GM13977 (cell line): Measurements from ENCODE around the gene RAB10.

ENCODE experiments used
- DNase-seq: peaks from one replicate; pipeline ENCODE4 v3.0.0; 2012; ENCODE audit warnings: low spot score
- CTCF ChIP-seq: IDR thresholded peaks from 2 replicates; pipeline ENCODE4 v1.5.1; 2012; ENCODE audit warnings: mild to moderate bottlenecking, control low read depth; ENCODE audit not compliant: insufficient read depth; ENCODE audit errors: extremely low read depth, missing control alignments
- in situ Hi-C: fragments of 300-500 bp; cut with MboI; formaldehyde crosslinking; loops from one replicate; pipeline ENCODE4 v1.12.0; 2022; ENCODE audit warnings: low sequenced_read_pairs, low pct_unique_long_range_greater_than_20kb, mixed read lengths, inconsistent platforms; ENCODE audit not compliant: unreplicated experiment

RAB10 gene

DNA sequence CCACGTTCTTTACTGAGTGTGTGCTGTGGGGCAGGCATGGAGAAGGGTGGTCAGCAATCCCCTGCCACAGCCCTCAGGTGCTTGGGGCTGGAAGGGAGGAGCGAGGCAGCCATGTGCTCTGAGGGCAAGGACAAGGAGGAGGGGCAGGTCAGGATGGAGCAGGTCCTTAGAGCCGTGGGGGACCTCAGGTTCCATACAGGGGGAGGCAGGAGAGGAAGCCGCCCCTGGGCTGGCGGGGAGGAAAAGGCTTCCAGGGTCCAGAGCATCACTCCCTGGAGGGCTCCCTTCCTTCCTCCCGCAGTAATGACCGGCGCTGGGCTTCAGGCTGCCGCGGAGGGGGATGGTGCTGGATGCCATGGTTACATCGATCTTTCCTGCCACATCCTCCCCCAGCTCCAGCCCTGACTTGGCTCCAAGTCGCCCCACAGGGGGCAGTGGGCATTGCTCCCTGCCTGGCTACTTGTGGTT is 145.6 kb downstream of the RAB10 start:
- peak; percentile 30 for DNase-seq
- in situ Hi-C loops, result no loop called here
- TF ChIP-seq CTCF, result no peak

DNA sequence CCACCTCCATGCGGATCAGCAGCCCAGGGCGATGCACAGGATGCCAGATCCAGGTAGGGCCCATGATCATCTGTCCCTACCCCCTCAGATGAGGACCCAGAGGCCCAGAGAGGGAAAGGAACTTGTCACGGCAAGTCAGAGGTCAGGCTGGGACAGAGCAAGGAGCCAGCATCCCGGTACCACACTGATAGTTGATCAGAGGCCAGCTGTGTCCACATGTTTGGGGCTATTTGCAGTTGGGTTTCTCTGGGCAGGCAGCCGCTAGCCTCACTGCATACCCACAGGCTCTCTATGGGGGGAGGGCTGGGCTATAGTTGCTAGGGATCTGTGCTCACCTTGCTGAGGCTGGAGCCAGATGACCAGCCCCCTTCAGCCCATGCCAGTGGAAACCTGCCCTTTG is 148.6 kb downstream of the RAB10 start:
- TF ChIP-seq CTCF, result no peak
- peak; percentile 20 for DNase-seq
- in situ Hi-C loops, result no loop called here

GRCh38 chr2:26182887-26183630 is 149.2 kb downstream of the RAB10 start:
- peak; percentile 15 for DNase-seq
- TF ChIP-seq CTCF, result no peak
- in situ Hi-C loops, result no loop called here

DNA sequence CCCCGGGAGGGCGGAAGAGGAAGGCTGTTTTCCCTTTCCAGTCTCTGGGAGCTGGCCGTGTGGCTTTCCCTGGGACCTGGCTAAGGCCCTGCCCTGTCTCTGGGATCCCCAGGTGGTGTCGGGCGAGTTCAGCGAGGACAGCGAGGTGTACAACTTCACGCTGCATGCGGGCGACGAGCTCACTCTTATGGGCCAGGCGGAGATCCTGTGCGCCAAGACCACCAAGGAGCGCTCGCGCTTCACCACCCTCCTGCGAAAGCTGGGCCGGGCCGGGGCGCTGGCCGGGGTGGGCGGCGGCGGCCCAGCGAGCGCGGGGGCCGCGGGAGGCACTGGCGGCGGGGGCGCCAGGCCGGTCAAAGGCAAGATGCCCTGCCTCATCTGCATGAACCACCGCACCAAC is 150.2 kb downstream of the RAB10 start:
- in situ Hi-C loops, result no loop called here

GRCh38 chr2:26184555-26185303 is 150.8 kb downstream of the RAB10 start:
- DNase-seq, result peak; percentile 95
- in situ Hi-C loops, result no loop called here
- peak; percentile 90 for TF ChIP-seq CTCF

More for the DNA sequence above, 150.2 kb downstream of the RAB10 start:
- TF ChIP-seq CTCF, result no peak
- no peak for DNase-seq

GRCh38 chr2:26185304-26185928 is 151.5 kb downstream of the RAB10 start:
- TF ChIP-seq CTCF, result no peak
- in situ Hi-C loops, result no loop called here
- no peak for DNase-seq
